ENCODE measurements around the gene INSIG1. TPM values are rescaled to one million over a fixed set of nuclear protein-coding genes. Genes with fewer than 3 reads are reported as not detected.

Gene INSIG1
- total and polyA plus RNA-seq, 2 donors (not counting 3 experiments of a cell fraction or from before 2014, with no cell fraction given) = 79.3 to 102 TPM

GRCh38 chr7:155337946-155338631 lies 40.4 kb downstream of the INSIG1 start:
- H3K27me3 ChIP-seq (ENCODE audit: control insufficient read depth in 2 of 2, insufficient read depth in 2 of 2, low read length in 2 of 2) = peaks cover under 1 to 2% of the 10 kb centered on the region in 2 experiments
- H3K36me3 ChIP-seq (ENCODE audit: control insufficient read depth in 2 of 2, extremely low read depth in 1 of 2, insufficient read depth in 2 of 2, low read length in 2 of 2) = no peaks in the 10 kb centered on the region
- H3K27ac ChIP-seq (ENCODE audit: insufficient read depth, low read depth, low read length) = no peak overlapping the region
- H3K4me1 ChIP-seq (ENCODE audit: control insufficient read depth, extremely low read depth, insufficient read depth, low read length) = no peaks in the 10 kb centered on the region
- intact Hi-C loops (cut with micrococcal nuclease) (no loop called here), dilution Hi-C loops (cut with MboI; ENCODE audit: extremely low pct_ligation_motif_present, low sequenced_read_pairs) (loop anchor here (25.0 kb wide), 1 partner anchor 151 kb away; no protein-coding TSS in a partner anchor)
- FAIRE-seq (no peak), DNase-seq (ENCODE audit: low read depth, low spot score) (no peak)
- no peaks in the 10 kb centered on the region for H4K20me1 ChIP-seq (replicated peaks; ENCODE audit: control insufficient read depth, extremely low read depth, insufficient read depth, low read length)
- H3K9ac ChIP-seq (replicated peaks; ENCODE audit: extremely low read depth, insufficient read depth, low read length) = no peak overlapping the region
- TF ChIP-seq JUN (IDR thresholded peaks at IDR 0.05; ENCODE audit: borderline replicate concordance, insufficient read depth, insufficient read length, low read depth) (no peak), GATA2 (IDR thresholded peaks at IDR 0.05; ENCODE audit: insufficient read depth, insufficient read length, low read depth, low read length) (no peak), POLR2A (IDR thresholded peaks at IDR 0.05; ENCODE audit: low read depth, low read length) (no peak)
- TF ChIP-seq, protein P1, sequence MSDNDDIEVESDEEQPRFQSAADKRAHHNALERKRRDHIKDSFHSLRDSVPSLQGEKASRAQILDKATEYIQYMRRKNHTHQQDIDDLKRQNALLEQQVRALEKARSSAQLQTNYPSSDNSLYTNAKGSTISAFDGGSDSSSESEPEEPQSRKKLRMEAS (IDR thresholded peaks at IDR 0.05; ENCODE audit: insufficient read depth, insufficient read length) = no peak
- TF ChIP-seq, protein P2, sequence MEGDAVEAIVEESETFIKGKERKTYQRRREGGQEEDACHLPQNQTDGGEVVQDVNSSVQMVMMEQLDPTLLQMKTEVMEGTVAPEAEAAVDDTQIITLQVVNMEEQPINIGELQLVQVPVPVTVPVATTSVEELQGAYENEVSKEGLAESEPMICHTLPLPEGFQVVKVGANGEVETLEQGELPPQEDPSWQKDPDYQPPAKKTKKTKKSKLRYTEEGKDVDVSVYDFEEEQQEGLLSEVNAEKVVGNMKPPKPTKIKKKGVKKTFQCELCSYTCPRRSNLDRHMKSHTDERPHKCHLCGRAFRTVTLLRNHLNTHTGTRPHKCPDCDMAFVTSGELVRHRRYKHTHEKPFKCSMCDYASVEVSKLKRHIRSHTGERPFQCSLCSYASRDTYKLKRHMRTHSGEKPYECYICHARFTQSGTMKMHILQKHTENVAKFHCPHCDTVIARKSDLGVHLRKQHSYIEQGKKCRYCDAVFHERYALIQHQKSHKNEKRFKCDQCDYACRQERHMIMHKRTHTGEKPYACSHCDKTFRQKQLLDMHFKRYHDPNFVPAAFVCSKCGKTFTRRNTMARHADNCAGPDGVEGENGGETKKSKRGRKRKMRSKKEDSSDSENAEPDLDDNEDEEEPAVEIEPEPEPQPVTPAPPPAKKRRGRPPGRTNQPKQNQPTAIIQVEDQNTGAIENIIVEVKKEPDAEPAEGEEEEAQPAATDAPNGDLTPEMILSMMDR (IDR thresholded peaks at IDR 0.05; ENCODE audit: extremely low read depth in 1 of 2, insufficient read depth in 1 of 2, low read depth in 1 of 2, low read length in 2 of 2) = no peak
- H3K9me1 ChIP-seq (replicated peaks; ENCODE audit: control insufficient read depth, extremely low read depth, insufficient read depth, low read length) = no peaks in the 10 kb centered on the region
- H3K4me2 ChIP-seq (ENCODE audit: insufficient read depth, low read length) = no peak overlapping the region
- H3K9me3 ChIP-seq (replicated peaks; ENCODE audit: control insufficient read depth, insufficient read depth, low read length) = no peaks in the 10 kb centered on the region
- ChIA-PET POLR2A (no interaction called here), CTCF (interaction anchor here (1.3 kb wide), 1 partner anchor 410 kb away, joined by 3 read pairs; no protein-coding TSS in a partner anchor)
- H3K79me2 ChIP-seq (ENCODE audit: control insufficient read depth, insufficient read depth, low read length) = no peaks in the 10 kb centered on the region
- H3K4me3 ChIP-seq (replicated peaks in 1 of 3; ENCODE audit: insufficient read depth in 1 of 3, low read depth in 1 of 3, low read length in 3 of 3) = no peak overlapping the region
- BruUV-seq (replicated peaks) = no TSS peak
- H2AFZ ChIP-seq (ENCODE audit: low read depth, low read length) = no peak overlapping the region
